ENCODE data around the gene OFD1.

Gene OFD1

GRCh38 chrX:13797512-13797911 lies 63.0 kb downstream of the OFD1 start:
- no peak for FAIRE-seq

- no peak for FAIRE-seq
These were observed 63.6 kb downstream of the OFD1 start for GRCh38 chrX:13798184-13798583.

- FAIRE-seq = no peak
These were observed 68.6 kb downstream of the OFD1 start for GRCh38 chrX:13803116-13803515.

GRCh38 chrX:13805241-13805640 lies 70.7 kb downstream of the OFD1 start:
- FAIRE-seq = no peak

GRCh38 chrX:13808293-13808692 lies 73.7 kb downstream of the OFD1 start:
- FAIRE-seq = no peak

GRCh38 chrX:13808865-13809264 lies 74.3 kb downstream of the OFD1 start:
- FAIRE-seq = no peak

- no peak for FAIRE-seq
These were observed 81.1 kb downstream of the OFD1 start for GRCh38 chrX:13815664-13816063.

- FAIRE-seq = no peak
These were observed 81.6 kb downstream of the OFD1 start for GRCh38 chrX:13816176-13816575.

- no peak for FAIRE-seq
These were observed 82.4 kb downstream of the OFD1 start, which contains the start of gene GPM6B for GRCh38 chrX:13816643-13817627. TSS of gene GPM6B (minus strand) at chrX:13817093. CDS start at chrX:13816904, 189 bp downstream.

Measured in islet of Langerhans (tissue), 1 donor.